Stimulated activated CD8-positive, alpha-beta memory T cell treated with anti-CD3 and anti-CD28 coated beads, Interleukin-12 subunit alpha, Interleukin-12 subunit beta, amount 100 ng/mL, for 1 hour (primary cell): ENCODE results near the gene BPIFB6.
"Not testable (repeated sequence)": the region's sequence is repeated elsewhere in the genome, so short reads cannot be mapped to it uniquely, and the experiment has no call there.

Source experiments
- DNase-seq: peaks from one replicate; pipeline ENCODE4 v3.0.0-alpha.2; 2020; ENCODE audit warnings: low read depth

The BPIFB6 gene

GRCh38 chr20:33030569-33030968 is 879 bp upstream of the BPIFB6 start:
- DNase-seq: no peak

- DNase-seq: no peak
Measured at GRCh38 chr20:33032555-33032954, 1.1 kb downstream of the BPIFB6 start.

GRCh38 chr20:33033381-33033780 is 1.9 kb downstream of the BPIFB6 start:
- DNase-seq: no peak

DNA sequence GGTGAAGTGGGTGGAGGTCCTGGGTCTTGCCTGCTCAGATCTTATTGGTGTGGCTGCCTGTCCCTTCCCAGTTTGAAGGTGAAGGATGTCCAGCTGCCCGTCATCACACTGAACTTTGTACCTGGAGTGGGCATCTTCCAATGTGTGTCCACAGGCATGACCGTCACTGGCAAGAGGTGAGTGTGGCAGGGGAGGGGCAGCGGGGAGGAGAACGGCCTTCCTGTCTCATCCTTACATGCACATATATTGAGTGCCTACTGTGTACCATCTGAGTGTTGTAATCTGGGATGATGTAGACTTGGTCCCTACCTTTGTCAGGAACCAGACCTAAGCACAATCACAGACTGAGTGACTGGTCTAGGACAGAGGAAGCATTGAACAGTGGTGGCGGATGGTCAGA is 2.7 kb downstream of the BPIFB6 start:
- no peak for DNase-seq

- no peak for DNase-seq
Measured at GRCh38 chr20:33034901-33035492, 3.5 kb downstream of the BPIFB6 start.

GRCh38 chr20:33037456-33037855 is 6.0 kb downstream of the BPIFB6 start:
- no peak for DNase-seq

- DNase-seq: no peak
Measured at GRCh38 chr20:33038243-33038642, 6.8 kb downstream of the BPIFB6 start.

- no peak for DNase-seq
Measured at GRCh38 chr20:33042430-33042829, 11.0 kb downstream of the BPIFB6 start.

DNA sequence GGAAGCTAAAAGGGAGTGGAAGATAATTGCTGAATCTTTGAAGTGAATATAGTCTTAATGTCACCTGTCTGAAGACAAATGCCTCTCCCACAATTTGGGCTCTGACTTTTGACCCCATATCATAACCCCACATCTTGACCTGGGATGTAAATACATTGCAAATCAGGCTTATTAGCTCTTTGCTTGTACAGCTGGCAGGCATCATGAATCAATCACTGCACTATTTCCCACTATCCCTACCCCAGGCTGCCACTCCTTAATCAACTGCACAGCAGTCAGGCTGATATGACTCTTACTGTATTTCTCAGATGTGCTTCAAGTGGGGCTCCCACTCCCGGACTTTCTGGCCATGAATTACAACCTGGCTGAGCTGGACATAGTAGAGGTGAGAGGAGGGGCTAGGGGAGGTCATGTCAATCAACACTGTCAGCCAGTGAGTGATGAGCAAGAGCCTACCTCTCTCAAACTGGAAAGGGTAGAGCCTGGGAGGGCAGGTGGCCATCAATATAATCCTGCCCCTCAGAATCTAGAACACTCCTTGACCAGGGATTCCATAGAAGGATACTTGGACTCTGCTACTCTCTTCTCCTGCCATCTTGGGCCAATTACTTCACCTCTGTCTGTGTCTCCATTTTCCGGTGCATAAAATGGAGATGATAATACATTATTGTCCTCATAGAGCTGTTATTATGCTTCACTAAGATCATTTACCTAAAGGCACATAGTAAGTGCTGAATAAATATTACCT is 11.7 kb downstream of the BPIFB6 start:
- DNase-seq: no peak

- no peak for DNase-seq
Measured at GRCh38 chr20:33043731-33044181, 12.3 kb downstream of the BPIFB6 start.

DNA sequence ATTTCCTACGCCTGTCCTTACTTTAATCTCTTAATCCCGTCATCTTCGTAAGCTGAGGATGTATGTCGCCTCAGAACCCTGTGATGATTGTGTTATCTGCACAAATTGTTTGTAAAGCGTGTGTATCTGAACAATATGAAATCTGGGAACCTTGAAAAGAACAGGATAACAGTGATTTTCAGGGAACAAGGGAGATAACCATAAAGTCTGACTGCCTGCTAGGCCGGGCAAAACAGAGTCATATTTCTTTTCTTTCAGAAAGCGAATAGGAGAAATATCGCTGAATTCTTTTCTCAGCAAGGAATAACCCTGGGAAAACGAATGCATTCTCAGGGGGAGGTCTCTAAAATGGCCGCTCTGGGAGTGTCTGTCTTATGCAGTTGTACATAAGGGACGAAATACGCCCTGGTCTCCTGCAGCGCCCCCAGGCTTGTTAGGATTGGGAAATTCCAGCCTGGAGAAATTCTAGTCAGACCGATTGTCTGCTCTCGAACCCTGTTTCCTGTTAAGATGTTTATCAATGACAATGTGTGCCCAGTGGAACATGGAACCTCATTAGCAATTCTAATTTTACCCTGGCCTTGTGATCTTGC is 13.8 kb downstream of the BPIFB6 start:
- DNase-seq: not testable (repeated sequence)

DNA sequence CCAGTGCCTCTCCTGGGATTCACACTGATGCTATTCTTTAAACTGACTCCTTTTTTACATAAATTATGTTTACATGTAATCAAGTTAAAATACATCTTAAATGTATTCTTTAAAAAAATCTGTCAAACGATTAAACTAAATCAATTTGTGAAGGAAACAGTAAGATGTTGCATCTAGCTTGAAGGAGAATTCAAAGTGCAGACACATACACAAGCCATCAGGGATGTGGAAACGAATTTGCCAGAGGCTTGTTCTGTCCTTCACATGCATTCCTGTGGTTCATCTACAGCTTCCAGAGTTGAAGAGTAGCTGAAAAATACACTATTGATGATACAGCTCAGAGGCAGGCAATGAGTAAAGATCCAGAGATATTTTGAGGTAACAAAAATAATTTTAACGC is 15.0 kb downstream of the BPIFB6 start:
- DNase-seq: no peak

GRCh38 chr20:33051333-33051732 is 19.9 kb downstream of the BPIFB6 start:
- DNase-seq: no peak

DNA sequence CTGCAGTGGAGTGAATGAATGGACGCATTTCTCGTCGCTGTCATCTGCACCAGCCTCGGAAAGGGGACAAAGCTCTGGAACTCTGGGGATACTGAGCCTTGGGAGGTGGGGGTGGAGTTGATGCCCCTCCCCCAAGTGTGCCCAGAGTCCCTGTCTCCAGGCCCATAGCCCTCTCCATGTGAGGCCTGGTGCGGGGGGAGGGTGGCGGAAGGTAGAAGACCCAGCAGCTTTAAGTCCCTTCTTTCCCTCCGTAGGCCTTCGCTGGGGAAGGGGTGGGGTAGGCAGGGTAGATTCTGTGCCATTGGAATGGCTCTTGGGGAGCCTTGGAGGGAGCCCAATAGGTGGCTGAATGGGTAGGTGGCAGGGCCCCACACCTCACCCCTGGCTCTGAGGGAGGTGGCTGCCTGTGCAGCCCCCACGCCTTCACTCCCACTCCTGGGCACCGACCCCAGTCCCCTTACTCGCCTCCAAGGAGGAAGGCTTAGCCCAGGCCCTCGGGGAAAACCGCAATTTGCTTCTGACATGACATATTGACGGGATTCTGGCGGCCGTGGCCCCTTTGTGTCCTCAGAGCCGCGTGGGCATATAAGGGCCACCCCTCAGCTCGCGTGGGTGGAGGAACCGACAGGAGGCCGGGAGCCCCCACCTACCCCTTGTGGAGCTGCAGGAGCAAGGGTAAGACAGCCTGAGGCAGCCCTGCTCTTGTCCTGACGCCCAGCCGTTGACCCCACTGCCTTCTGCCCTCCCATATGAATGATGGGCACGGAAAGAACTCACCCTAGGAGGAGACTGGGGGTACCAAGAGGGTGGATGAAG is 22.1 kb downstream of the BPIFB6 start, which contains the start of gene BPIFB3:
Gene BPIFB3, plus strand, starts transcription at position 613 of the 816 bp plus-strand sequence. CDS start 1,533 bp downstream, outside the sequence.
- DNase-seq: no peak

GRCh38 chr20:33054381-33054780 is 22.9 kb downstream of the BPIFB6 start:
- DNase-seq: no peak

GRCh38 chr20:33054791-33055190 is 23.3 kb downstream of the BPIFB6 start:
- DNase-seq: no peak

DNA sequence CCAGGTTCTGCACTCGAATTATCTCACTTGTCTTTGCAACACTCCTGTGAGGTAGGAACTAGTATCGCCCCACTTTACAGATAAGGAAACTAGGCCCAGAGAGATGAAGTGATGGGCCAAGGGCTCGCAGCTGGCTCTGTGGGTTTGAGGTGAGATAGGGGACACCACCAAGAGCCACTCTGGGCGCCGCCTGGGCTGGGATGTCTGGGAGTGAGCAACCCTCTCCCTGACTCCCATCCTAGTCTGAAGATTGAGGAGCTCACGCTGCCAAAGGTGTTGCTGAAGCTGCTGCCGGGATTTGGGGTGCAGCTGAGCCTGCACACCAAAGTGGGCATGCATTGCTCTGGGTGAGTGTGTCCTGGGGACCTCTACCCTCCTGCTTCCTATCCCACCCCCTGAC is 27.7 kb downstream of the BPIFB6 start:
- no peak for DNase-seq

DNA sequence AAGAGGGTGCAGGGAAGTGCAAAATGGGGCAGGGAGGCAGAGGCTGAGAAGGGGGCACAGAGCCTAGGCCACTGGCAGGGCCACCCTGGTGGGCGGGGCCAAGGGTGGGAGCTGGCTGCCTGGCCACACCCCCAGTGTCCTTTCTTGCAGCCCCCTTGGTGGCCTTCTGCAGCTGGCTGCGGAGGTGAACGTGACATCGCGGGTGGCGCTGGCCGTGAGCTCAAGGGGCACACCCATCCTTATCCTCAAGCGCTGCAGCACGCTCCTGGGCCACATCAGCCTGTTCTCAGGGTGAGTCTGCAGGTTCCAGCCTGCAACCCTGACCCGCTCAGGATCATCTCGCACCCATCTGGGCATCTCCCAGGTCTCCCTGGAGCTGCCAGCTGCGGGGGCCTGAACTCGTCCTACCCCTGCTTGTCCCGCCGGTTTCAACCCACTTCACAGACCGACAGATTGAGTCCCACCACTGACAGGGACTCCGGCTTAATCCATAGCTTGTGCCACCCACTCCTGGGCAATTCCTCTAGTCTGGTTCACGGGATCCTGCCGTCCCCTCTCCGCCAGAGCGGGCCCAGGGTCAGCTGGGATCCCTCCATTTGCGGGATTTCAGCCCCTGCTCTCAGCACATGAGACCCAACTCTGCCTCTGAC is 28.4 kb downstream of the BPIFB6 start:
- DNase-seq: no peak

DNA sequence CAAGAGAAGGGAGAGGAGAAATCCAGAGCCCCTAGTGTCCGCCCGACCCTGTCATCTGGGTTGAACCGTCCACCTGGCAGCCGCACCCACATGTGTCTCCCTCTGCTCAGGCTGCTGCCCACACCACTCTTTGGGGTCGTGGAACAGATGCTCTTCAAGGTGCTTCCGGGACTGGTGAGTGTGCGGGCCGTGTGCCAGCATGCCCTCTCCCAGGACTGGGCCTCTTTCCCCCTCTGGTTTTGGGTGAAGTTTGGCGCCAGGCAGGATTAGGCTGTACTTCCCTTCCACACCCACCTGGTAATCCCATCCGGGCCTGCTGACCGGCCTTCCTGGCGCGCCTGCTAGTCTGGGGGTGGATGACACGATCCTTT is 30.2 kb downstream of the BPIFB6 start:
- DNase-seq: no peak

GRCh38 chr20:33062105-33062824 is 30.8 kb downstream of the BPIFB6 start:
- no peak for DNase-seq

GRCh38 chr20:33062825-33063149 is 31.3 kb downstream of the BPIFB6 start:
- DNase-seq: no peak
